PC-3 (cell line): Measurements from ENCODE around the gene ENOX2.

Experiments used
- CTCF ChIP-seq: fragments of 300-600 bp; sonication (generic); conservative IDR thresholded peaks from 2 replicates; pipeline ENCODE4 v1.5.1; 2017; ENCODE audit warnings: antibody characterized with exemption, low read depth, mild to moderate bottlenecking, low read length
- EZH2phosphoT487 ChIP-seq: fragments of 300-600 bp; sonication (generic); IDR thresholded peaks from 2 replicates; pipeline ENCODE4 v1.6.1; 2018; ENCODE audit warnings: mild to moderate bottlenecking, antibody characterized with exemption, low read length, borderline replicate concordance

DNA sequence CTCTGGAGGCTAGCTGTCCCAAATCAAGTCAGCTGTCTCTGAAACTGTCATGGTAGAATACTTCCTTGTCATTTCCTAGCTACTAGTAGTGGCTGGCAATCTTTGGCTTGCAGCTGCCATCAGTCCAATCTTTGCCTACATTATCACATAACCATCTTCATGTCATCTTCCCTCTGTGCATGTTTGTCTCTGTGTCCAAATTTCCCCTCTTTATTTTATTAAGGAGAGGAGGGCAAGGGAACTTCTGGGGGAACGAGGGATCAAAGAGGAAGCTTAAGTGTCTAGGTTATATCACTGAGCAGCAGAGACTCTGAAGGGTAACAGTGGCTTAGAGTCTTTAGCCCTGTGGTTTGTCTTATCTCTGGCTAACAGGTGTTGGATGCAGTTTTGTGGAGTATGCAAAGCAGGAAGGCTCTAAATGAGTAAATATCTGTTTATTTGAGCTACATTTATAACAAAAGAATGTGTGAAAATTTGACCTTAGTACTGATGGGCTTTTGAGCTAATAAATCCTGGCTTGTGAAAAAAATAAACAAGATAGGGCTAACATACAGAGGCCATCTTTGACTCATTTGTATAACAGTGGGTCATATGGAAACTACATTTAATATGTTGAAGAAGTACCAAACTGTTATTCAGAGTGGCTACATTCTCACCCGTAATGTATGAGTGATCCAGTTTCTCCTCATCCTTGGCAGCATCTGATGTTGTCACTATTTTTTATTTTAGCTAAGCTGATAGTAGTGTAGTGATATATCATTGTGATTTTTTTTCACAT, 49.4 kb upstream of the ENOX2 start:
- TF ChIP-seq CTCF (no peak), EZH2phosphoT487 (no peak)
